H9 (cell line): ENCODE measurements around the gene PPP1R13L. TPM values are rescaled to one million over a fixed set of nuclear protein-coding genes. Genes with fewer than 3 reads are reported as not detected.

Experiments used
- DNase-seq: peaks from one replicate; pipeline ENCODE4 v3.0.0-alpha.2; 2017
- H2AFZ ChIP-seq: one replicate; pipeline ENCODE4 v1.6.1; 2013; ENCODE audit warnings: mild to moderate bottlenecking, low read length, control low read depth, moderate library complexity
- H2AK5ac ChIP-seq: 2 replicates; pipeline ENCODE4 v1.6.1; 2013; ENCODE audit warnings: low read length, control low read depth, mixed read lengths; ENCODE audit not compliant: insufficient read length
- H2BK120ac ChIP-seq: one replicate; pipeline ENCODE4 v1.6.1; 2013; ENCODE audit warnings: low read depth, mild to moderate bottlenecking, low read length, control low read depth, inconsistent platforms; ENCODE audit not compliant: poor library complexity, severe bottlenecking
- H2BK12ac ChIP-seq: 2 replicates; pipeline ENCODE4 v1.6.1; 2013; ENCODE audit warnings: low read length, control low read depth, mixed read lengths, low read depth; ENCODE audit not compliant: insufficient read length
- H2BK15ac ChIP-seq: 2 replicates; pipeline ENCODE4 v1.6.1; 2013; ENCODE audit warnings: low read depth, low read length, control low read depth
- H2BK20ac ChIP-seq: one replicate; pipeline ENCODE4 v1.6.1; 2013; ENCODE audit warnings: low read depth, mild to moderate bottlenecking, low read length, control low read depth, inconsistent platforms; ENCODE audit not compliant: poor library complexity, severe bottlenecking
- H2BK5ac ChIP-seq: 2 replicates; pipeline ENCODE4 v1.6.1; 2013; ENCODE audit warnings: low read length, control low read depth, mixed read lengths; ENCODE audit not compliant: insufficient read length
- H3K14ac ChIP-seq: 2 replicates; pipeline ENCODE4 v1.6.1; 2013; ENCODE audit warnings: low read length, control low read depth; ENCODE audit not compliant: insufficient read depth
- H3K18ac ChIP-seq: 2 replicates; pipeline ENCODE4 v1.6.1; 2013; ENCODE audit warnings: low read depth, mild to moderate bottlenecking, mixed read lengths, low read length, control low read depth; ENCODE audit not compliant: insufficient read length
- H3K23ac ChIP-seq: 2 replicates; pipeline ENCODE4 v1.6.1; 2013; ENCODE audit warnings: low read length, control low read depth, mixed read lengths, low read depth; ENCODE audit not compliant: insufficient read length
- H3K23me2 ChIP-seq: 2 replicates; pipeline ENCODE4 v1.6.1; 2013; ENCODE audit warnings: low read depth, mild to moderate bottlenecking, mixed read lengths, low read length, control low read depth; ENCODE audit not compliant: insufficient read length, poor library complexity, severe bottlenecking
- H3K27ac ChIP-seq: 2 replicates; pipeline ENCODE4 v1.5.1; 2013; ENCODE audit warnings: low read length, control low read depth, mixed read lengths, low read depth; ENCODE audit not compliant: insufficient read length
- H3K27me3 ChIP-seq: 2 replicates; pipeline ENCODE4 v1.6.1; 2013; ENCODE audit warnings: low read length, control low read depth, inconsistent platforms; ENCODE audit not compliant: insufficient read depth
- H3K4ac ChIP-seq: 2 replicates; pipeline ENCODE4 v1.6.1; 2013; ENCODE audit warnings: low read depth, mild to moderate bottlenecking, control low read depth, inconsistent platforms, low read length, moderate library complexity
- H3K4me1 ChIP-seq: 2 replicates; pipeline ENCODE4 v1.6.1; 2013; ENCODE audit warnings: low read length, control low read depth, inconsistent platforms; ENCODE audit not compliant: insufficient read depth
- H3K4me2 ChIP-seq: 2 replicates; pipeline ENCODE4 v1.6.1; 2013; ENCODE audit warnings: low read length, control low read depth, mixed read lengths; ENCODE audit not compliant: insufficient read length, insufficient read depth
- H3K56ac ChIP-seq: 2 replicates; pipeline ENCODE4 v1.6.1; 2013; ENCODE audit warnings: low read depth, mild to moderate bottlenecking, mixed read lengths, low read length, control low read depth; ENCODE audit not compliant: insufficient read length
- H3K79me1 ChIP-seq: 2 replicates; pipeline ENCODE4 v1.6.1; 2013; ENCODE audit warnings: low read depth, mild to moderate bottlenecking, moderate library complexity, low read length, control low read depth, inconsistent platforms; ENCODE audit not compliant: insufficient read depth, poor library complexity, severe bottlenecking
- H3K79me2 ChIP-seq: 2 replicates; pipeline ENCODE4 v1.6.1; 2013; ENCODE audit warnings: low read length, control low read depth, inconsistent platforms; ENCODE audit not compliant: insufficient read depth
- H3K9ac ChIP-seq: 2 replicates; pipeline ENCODE4 v1.6.1; 2013; ENCODE audit warnings: low read length, control low read depth, mixed read lengths; ENCODE audit not compliant: insufficient read length; ENCODE audit errors: extremely low read depth
- H3K9me3 ChIP-seq: one replicate; pipeline ENCODE4 v1.6.1; 2013; ENCODE audit warnings: low read depth, low read length, inconsistent platforms; ENCODE audit not compliant: control insufficient read depth
- H3T11ph ChIP-seq: one replicate; pipeline ENCODE4 v1.6.1; 2013; ENCODE audit warnings: mild to moderate bottlenecking, low read length, control low read depth, inconsistent platforms
- H4K20me1 ChIP-seq: one replicate; pipeline ENCODE4 v1.6.1; 2013; ENCODE audit not compliant: control insufficient read depth, insufficient read length, insufficient read depth
- H4K5ac ChIP-seq: 2 replicates; pipeline ENCODE4 v1.6.1; 2013; ENCODE audit warnings: low read depth, mild to moderate bottlenecking, mixed read lengths, low read length, control low read depth; ENCODE audit not compliant: insufficient read length
- H4K8ac ChIP-seq: replicated peaks from 2 replicates; pipeline ENCODE4 v1.6.1; 2013; ENCODE audit warnings: low read length, control low read depth, mixed read lengths, low read depth; ENCODE audit not compliant: insufficient read length
- H4K91ac ChIP-seq: 2 replicates; pipeline ENCODE4 v1.6.1; 2013; ENCODE audit warnings: low read depth, mild to moderate bottlenecking, moderate library complexity, mixed read lengths, low read length, control low read depth; ENCODE audit not compliant: insufficient read length
- H3K27ac Mint-ChIP-seq, 3 experiments: 2 replicates in 2 of 3; 3 replicates in 1 of 3; pipeline ENCODE4 v1.8.0; 2020 to 2021; ENCODE audit warnings: mixed read lengths in 3 of 3, mild to moderate bottlenecking in 1 of 3, moderate library complexity in 1 of 3
- H3K27me3 Mint-ChIP-seq: 2 replicates; pipeline ENCODE4 v1.8.0; 2021; ENCODE audit warnings: low read depth, mild to moderate bottlenecking, moderate library complexity, mixed read lengths
- H3K36me3 Mint-ChIP-seq, 3 experiments: 2 replicates in 2 of 3; 3 replicates in 1 of 3; pipeline ENCODE4 v1.8.0; 2020 to 2021; ENCODE audit warnings: low read depth in 3 of 3, mixed read lengths in 3 of 3; ENCODE audit not compliant: insufficient read depth in 1 of 3
- H3K4me1 Mint-ChIP-seq, 2 experiments: 2 replicates each; pipeline ENCODE4 v1.8.0; 2020; ENCODE audit warnings: mixed read lengths in 2 of 2
- H3K4me3 Mint-ChIP-seq, 2 experiments: 2 replicates in 1 of 2; 3 replicates in 1 of 2; pipeline ENCODE4 v1.8.0; 2020 to 2021; ENCODE audit warnings: mild to moderate bottlenecking in 2 of 2, mixed read lengths in 2 of 2, moderate library complexity in 1 of 2
- H3K9me3 Mint-ChIP-seq, 2 experiments: 2 replicates in 1 of 2; 3 replicates in 1 of 2; pipeline ENCODE4 v1.8.0; 2020; ENCODE audit warnings: mild to moderate bottlenecking in 2 of 2, mixed read lengths in 2 of 2, moderate library complexity in 1 of 2
- WGBS: extraction: QIAGEN DNeasy Blood & Tissue Kit; methylation state at CpG from one replicate; pipeline ENCODE4 v1.1.7; 2013; ENCODE audit warnings: missing lambda C conversion rate, low lambda C conversion rate, mixed read lengths; ENCODE audit not compliant: insufficient read length; ENCODE audit errors: extremely low coverage; 5-methylcytosine and 5-hydroxymethylcytosine counted together
- total RNA-seq: library from RNA; stranded (reverse); gene quantifications from 2 replicates; pipeline ENCODE4 v1.2.1, GENCODE V29; 2021
- TF ChIP-seq, protein P1 (sequence below): fragments of 200-600 bp; sonication (generic); conservative IDR thresholded peaks from 3 replicates; pipeline ENCODE4 v1.8.0; 2021; ENCODE audit warnings: antibody characterized with exemption, mild to moderate bottlenecking

PPP1R13L gene
- total RNA-seq, 1 experiment from 2014 or later, result 42.6 TPM

DNA sequence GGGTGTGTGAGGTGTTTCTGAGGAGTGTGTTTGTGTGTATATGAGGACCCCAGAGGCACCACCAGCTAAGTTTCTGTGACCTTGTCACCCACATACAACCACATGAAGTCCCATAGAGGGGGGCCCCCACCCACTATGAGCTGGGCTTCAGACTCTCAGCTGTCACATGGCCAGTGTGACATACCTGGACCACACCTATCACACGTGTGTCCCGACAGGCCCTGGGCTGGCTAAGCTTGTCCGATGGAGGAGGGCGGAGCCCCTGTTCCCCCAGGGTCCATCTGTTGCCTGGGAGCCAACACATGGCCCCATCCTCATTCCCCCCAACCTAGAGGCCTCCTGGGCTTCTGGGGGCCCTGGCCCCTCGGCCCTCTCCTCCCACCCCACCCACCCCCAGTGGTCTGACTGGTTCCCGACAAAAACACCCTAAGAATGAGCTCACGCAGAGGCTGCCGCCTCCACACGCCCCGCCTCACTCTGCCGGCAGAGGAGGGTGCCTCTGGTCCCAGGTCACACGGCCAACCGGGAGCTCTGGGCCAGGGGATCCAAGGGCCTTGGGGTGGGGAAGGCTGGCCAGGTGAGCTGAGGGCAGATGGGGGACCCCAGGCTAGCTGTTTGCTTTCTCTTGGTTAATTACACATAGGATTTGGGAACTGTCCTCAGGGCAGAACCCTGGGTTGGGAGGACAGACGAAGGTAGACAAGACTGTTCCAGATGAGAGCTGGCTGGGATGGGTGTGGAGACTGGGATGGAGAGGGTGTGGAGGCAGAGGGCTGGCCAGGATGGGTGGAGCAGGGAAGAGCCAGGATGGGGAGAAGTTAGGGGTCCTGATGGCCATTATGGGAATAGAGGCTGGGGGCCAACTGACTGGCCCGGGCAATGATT lies 60.0 kb downstream of the PPP1R13L start:
- Mint-ChIP-seq H3K27ac (no peak overlapping the region), H3K4me3 (peak overlapping the region in 1 of 2 experiments; percentile 4; a peak in 1 of 5 replicates), H3K4me1 (peaks cover 12 to 24% of the 10 kb centered on the region in 2 experiments; a peak in 3 of 4 replicates), H3K9me3 (no peaks in the 10 kb centered on the region; a peak in 1 of 5 replicates), H3K36me3 (peaks cover 4 to 11% (median 10%) of the 10 kb centered on the region in 3 experiments; a peak in 6 of 7 replicates), H3K27me3 (peaks cover 8% of the 10 kb centered on the region)
- no CpG with 5 or more reads among the region's 15 CpGs for whole genome bisulfite sequencing
- peaks cover 4% of the 10 kb centered on the region for H4K20me1 ChIP-seq
- H3K4me1 ChIP-seq, result 0 out of 2 replicates have a peak, but pooled peaks cover 2% of the 10 kb centered on the region
- H4K8ac ChIP-seq, result no peak overlapping the region
- H2BK20ac ChIP-seq, result no peak overlapping the region
- H3K18ac ChIP-seq, result no peak overlapping the region
- H2BK120ac ChIP-seq, result no peak overlapping the region
- H3K4me2 ChIP-seq, result no peak overlapping the region
- H3K23ac ChIP-seq, result no peak overlapping the region
- no peaks in the 10 kb centered on the region for H3K79me2 ChIP-seq
- no peak overlapping the region for H3K4ac ChIP-seq
- no peak overlapping the region for H3K56ac ChIP-seq
- no peak for DNase-seq
- H3K27ac ChIP-seq, result no peak overlapping the region
- TF ChIP-seq, protein P1, sequence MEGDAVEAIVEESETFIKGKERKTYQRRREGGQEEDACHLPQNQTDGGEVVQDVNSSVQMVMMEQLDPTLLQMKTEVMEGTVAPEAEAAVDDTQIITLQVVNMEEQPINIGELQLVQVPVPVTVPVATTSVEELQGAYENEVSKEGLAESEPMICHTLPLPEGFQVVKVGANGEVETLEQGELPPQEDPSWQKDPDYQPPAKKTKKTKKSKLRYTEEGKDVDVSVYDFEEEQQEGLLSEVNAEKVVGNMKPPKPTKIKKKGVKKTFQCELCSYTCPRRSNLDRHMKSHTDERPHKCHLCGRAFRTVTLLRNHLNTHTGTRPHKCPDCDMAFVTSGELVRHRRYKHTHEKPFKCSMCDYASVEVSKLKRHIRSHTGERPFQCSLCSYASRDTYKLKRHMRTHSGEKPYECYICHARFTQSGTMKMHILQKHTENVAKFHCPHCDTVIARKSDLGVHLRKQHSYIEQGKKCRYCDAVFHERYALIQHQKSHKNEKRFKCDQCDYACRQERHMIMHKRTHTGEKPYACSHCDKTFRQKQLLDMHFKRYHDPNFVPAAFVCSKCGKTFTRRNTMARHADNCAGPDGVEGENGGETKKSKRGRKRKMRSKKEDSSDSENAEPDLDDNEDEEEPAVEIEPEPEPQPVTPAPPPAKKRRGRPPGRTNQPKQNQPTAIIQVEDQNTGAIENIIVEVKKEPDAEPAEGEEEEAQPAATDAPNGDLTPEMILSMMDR, result no peak
- peaks cover 4% of the 10 kb centered on the region for H3K27me3 ChIP-seq
- peaks cover 12% of the 10 kb centered on the region for H3K23me2 ChIP-seq
- H3K9me3 ChIP-seq, result no peaks in the 10 kb centered on the region
- no peak overlapping the region for H3T11ph ChIP-seq
- H2AFZ ChIP-seq, result no peak overlapping the region
- H3K9ac ChIP-seq, result no peak overlapping the region
- no peak overlapping the region for H2AK5ac ChIP-seq
- H4K91ac ChIP-seq, result no peak overlapping the region
- H4K5ac ChIP-seq, result no peak overlapping the region
- H3K79me1 ChIP-seq, result no peaks in the 10 kb centered on the region
- H2BK12ac ChIP-seq, result no peak overlapping the region
- H2BK5ac ChIP-seq, result no peak overlapping the region
- no peak overlapping the region for H2BK15ac ChIP-seq
- no peak overlapping the region; the same call in 1 of the 2 replicates for H3K14ac ChIP-seq
